SK-N-SH (cell line): ENCODE data around the gene ZNF593OS. TPM values are rescaled to one million over a fixed set of nuclear protein-coding genes. Genes with fewer than 3 reads are reported as not detected.

Experiments
- CTCF ChIA-PET: fragments of 300-600, 350-600 bp; formaldehyde crosslinking; extraction: SDS; loops from one replicate; lab custom pipeline; 2021; lab: Yijun Ruan, JAX
- POLR2A ChIA-PET: fragments of 350-600 bp; sonication (Branson Sonifier 250); formaldehyde crosslinking; extraction: SDS; loops from one replicate; lab custom pipeline; 2020; ENCODE audit warnings: antibody characterized with exemption, inconsistent platforms; lab: Yijun Ruan, JAX
- DNase-seq: peaks from one replicate; pipeline ENCODE4 v3.0.0; 2012
- H2AFZ ChIP-seq: fragments of 200-600 bp; sonication (generic); 2 replicates; pipeline ENCODE4 v1.8.1; 2016; ENCODE audit warnings: antibody characterized with exemption, mild to moderate bottlenecking, low read depth
- H3F3A ChIP-seq: fragments of 200-600 bp; sonication (generic); replicated peaks from 2 replicates; pipeline ENCODE3; 2016; ENCODE audit warnings: antibody characterized with exemption, mild to moderate bottlenecking; ENCODE audit not compliant: insufficient read depth
- H3K27ac ChIP-seq, 2 experiments: fragments of 200-500 bp in 1 of 2; fragments of 200-600 bp in 1 of 2; sonication (Bioruptor generic) in 1 of 2; sonication (generic), shearing (Covaris generic) in 1 of 2; 2 replicates each; pipeline versions ENCODE4 v1.5.1 to v1.6.1; 2014 to 2016; ENCODE audit warnings: low read depth in 2 of 2, inconsistent platforms in 1 of 2, low read length in 1 of 2, mild to moderate bottlenecking in 1 of 2, mixed read lengths in 1 of 2
- H3K27me3 ChIP-seq: fragments of 200-600 bp; sonication (generic), shearing (Covaris generic); 2 replicates; pipeline ENCODE4 v1.6.1; 2016; ENCODE audit warnings: mixed run types; ENCODE audit not compliant: insufficient read depth
- H3K36me3 ChIP-seq, 2 experiments: fragments of 200-500 bp in 1 of 2; fragments of 200-600 bp in 1 of 2; sonication (Bioruptor generic) in 1 of 2; sonication (generic) in 1 of 2; replicated peaks in 1 of 2; 2 replicates each; pipeline versions ENCODE3 to v1.5.1; 2014 to 2016; ENCODE audit warnings: low read length in 1 of 2, mild to moderate bottlenecking in 1 of 2; ENCODE audit not compliant: insufficient read depth in 2 of 2, control insufficient read depth in 1 of 2
- H3K4me1 ChIP-seq, 2 experiments: fragments of 200-500 bp in 1 of 2; fragments of 200-600 bp in 1 of 2; sonication (Bioruptor generic) in 1 of 2; sonication (generic), shearing (Covaris generic) in 1 of 2; 2 replicates each; pipeline versions ENCODE4 v1.5.1 to v1.6.1; 2014 to 2016; ENCODE audit warnings: low read depth in 1 of 2, low read length in 1 of 2, mixed run types in 1 of 2; ENCODE audit not compliant: insufficient read depth in 2 of 2, control insufficient read depth in 1 of 2
- H3K4me2 ChIP-seq: fragments of 200-600 bp; sonication (generic), shearing (Covaris generic); 2 replicates; pipeline ENCODE4 v1.6.1; 2017; ENCODE audit warnings: mixed run types
- H3K4me3 ChIP-seq, 2 experiments: fragments of 200-500 bp in 1 of 2; fragments of 200-600 bp in 1 of 2; sonication (Bioruptor generic) in 1 of 2; sonication (generic), shearing (Covaris generic) in 1 of 2; 2 replicates each; pipeline versions ENCODE4 v1.5.1 to v1.8.1; 2014 to 2016; ENCODE audit warnings: low read depth in 2 of 2, inconsistent platforms in 1 of 2, low read length in 1 of 2, mild to moderate bottlenecking in 1 of 2, mixed read lengths in 1 of 2, moderate library complexity in 1 of 2
- H3K79me2 ChIP-seq: fragments of 200-600 bp; sonication (generic); 2 replicates; pipeline ENCODE4 v1.8.1; 2017; ENCODE audit warnings: mild to moderate bottlenecking; ENCODE audit not compliant: insufficient read depth
- H3K9ac ChIP-seq: fragments of 200-600 bp; sonication (generic); 2 replicates; pipeline ENCODE4 v1.6.1; 2017; ENCODE audit warnings: mixed run types
- H3K9me2 ChIP-seq: fragments of 200-600 bp; sonication (generic); 2 replicates; pipeline ENCODE4 v1.6.1; 2017; ENCODE audit warnings: mixed run types
- H3K9me3 ChIP-seq: fragments of 200-600 bp; sonication (generic); 2 replicates; pipeline ENCODE4 v1.6.1; 2017; ENCODE audit warnings: mixed run types, mild to moderate bottlenecking, moderate library complexity
- H4K20me1 ChIP-seq: fragments of 200-600 bp; sonication (generic); 2 replicates; pipeline ENCODE4 v1.6.1; 2017; ENCODE audit warnings: mild to moderate bottlenecking, mixed run types; ENCODE audit not compliant: insufficient read depth
- ELF1 ChIP-seq: IDR thresholded peaks from 2 replicates; pipeline ENCODE4 v1.4.0; 2012
- EP300 ChIP-seq, 2 experiments: IDR thresholded peaks; 2 replicates each; pipeline versions ENCODE4 v1.4.0 to v1.6.1; 2012; ENCODE audit warnings: borderline replicate concordance in 1 of 2, low read depth in 1 of 2, low read length in 1 of 2
- EZH2phosphoT487 ChIP-seq: fragments of 200-600 bp; sonication (generic); IDR thresholded peaks from 2 replicates; pipeline ENCODE4 v1.6.1; 2017; ENCODE audit warnings: low read depth, mixed run types, mild to moderate bottlenecking, antibody characterized with exemption, moderate library complexity, borderline replicate concordance
- FOXJ3 ChIP-seq: sonication (generic); formaldehyde crosslinking; IDR thresholded peaks from 2 replicates; pipeline ENCODE4 v1.5.1; 2020; ENCODE audit warnings: mild to moderate bottlenecking, missing genetic modification reagents
- GABPA ChIP-seq: IDR thresholded peaks from 2 replicates; pipeline ENCODE4 v1.4.0; 2012; ENCODE audit warnings: low read depth, mild to moderate bottlenecking
- GATA2 ChIP-seq: sonication (generic); formaldehyde crosslinking; IDR thresholded peaks from 2 replicates; pipeline ENCODE4 v1.5.0; 2020; ENCODE audit warnings: mild to moderate bottlenecking, missing genetic modification reagents
- NFIC ChIP-seq: IDR thresholded peaks from 2 replicates; pipeline ENCODE4 v1.4.0; 2012; ENCODE audit warnings: borderline replicate concordance
- POLR2AphosphoS5 ChIP-seq: IDR thresholded peaks from 2 replicates; pipeline ENCODE4 v1.6.1; 2012; ENCODE audit warnings: low read depth, low read length
- RAD21 ChIP-seq: IDR thresholded peaks from 2 replicates; pipeline ENCODE4 v1.6.1; 2012; ENCODE audit warnings: mild to moderate bottlenecking, low read length
- RCOR1 ChIP-seq: fragments of 150-350 bp; IDR thresholded peaks from 2 replicates; pipeline ENCODE4 v1.6.1; 2017; ENCODE audit warnings: antibody characterized with exemption, low read length
- RFX5 ChIP-seq: IDR thresholded peaks from 2 replicates; pipeline ENCODE4 v1.6.1; 2012; ENCODE audit warnings: mild to moderate bottlenecking, improper control_type of control experiment, low read length
- RXRA ChIP-seq: IDR thresholded peaks from 2 replicates; pipeline ENCODE4 v1.4.0; 2012; ENCODE audit warnings: low read depth, mild to moderate bottlenecking, borderline replicate concordance
- SMC3 ChIP-seq: IDR thresholded peaks from 2 replicates; pipeline ENCODE4 v1.6.1; 2012; ENCODE audit warnings: low read depth, low read length, improper control_type of control experiment
- TAF1 ChIP-seq: IDR thresholded peaks from 2 replicates; pipeline ENCODE4 v1.6.1; 2012; ENCODE audit warnings: low read depth, mild to moderate bottlenecking, low read length, moderate library complexity, borderline replicate concordance
- TCF12 ChIP-seq: IDR thresholded peaks from 2 replicates; pipeline ENCODE4 v1.4.0; 2012
- WGBS: methylation state at CpG from one replicate; pipeline ENCODE4 v1.1.6; 2017; ENCODE audit warnings: low lambda C conversion rate; 5-methylcytosine and 5-hydroxymethylcytosine counted together
- polyA plus RNA-seq, 3 experiments: library from polyadenylated mRNA; depleted of rRNA; stranded (reverse); fragments of >200 nt; gene quantifications; 2 replicates each; pipeline ENCODE4 v1.2.3, GENCODE V29; 2012
- TF ChIP-seq, protein P1 (sequence below): IDR thresholded peaks from 2 replicates; pipeline ENCODE4 v1.4.0; 2012; ENCODE audit warnings: low read depth
- TF ChIP-seq, protein P2 (sequence below): fragments of 200-600 bp; sonication (generic); IDR thresholded peaks from 2 replicates; pipeline ENCODE4 v1.6.1; 2017; ENCODE audit warnings: antibody characterized with exemption, mild to moderate bottlenecking, moderate library complexity
- TF ChIP-seq, protein P3 (sequence below): IDR thresholded peaks from 2 replicates; pipeline ENCODE4 v1.4.0; 2012; ENCODE audit warnings: low read depth, borderline replicate concordance

The ZNF593OS gene
- polyA plus RNA-seq, 1 of the 3 experiments (the other 2 are of a cell fraction): not detected

DNA sequence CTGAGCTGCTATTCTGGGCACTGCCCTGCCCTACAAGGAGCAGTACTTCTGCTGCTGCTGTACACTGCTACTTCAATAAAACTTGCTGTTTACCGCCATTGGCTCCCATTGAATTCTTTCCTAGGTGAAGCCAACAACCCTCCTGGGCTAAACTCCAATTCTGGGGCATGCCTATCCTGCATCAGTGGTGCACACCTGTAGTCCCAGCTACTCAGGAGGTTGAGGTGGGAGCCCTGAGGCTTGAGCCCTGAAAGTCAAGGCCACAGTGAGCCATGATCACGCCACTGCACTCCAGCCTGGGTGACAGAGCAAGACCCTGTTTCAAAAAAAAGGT, 38.8 kb downstream of the ZNF593OS start:
- H3K27me3 ChIP-seq: no peaks in the 10 kb centered on the region
- no peaks in the 10 kb centered on the region for H3K9me3 ChIP-seq
- ChIA-PET CTCF (interaction anchor here (0.7 to 1.5 kb wide), 3 partner anchors 12 to 31 kb away, joined by 3 to 6 read pairs (median 3); no protein-coding TSS in a partner anchor), POLR2A (no interaction called here)
- H3K79me2 ChIP-seq: no peaks in the 10 kb centered on the region
- H2AFZ ChIP-seq: no peak overlapping the region
- H3K4me1 ChIP-seq: no peaks in the 10 kb centered on the region
- no peak overlapping the region for H3K27ac ChIP-seq
- no peaks in the 10 kb centered on the region for H3K36me3 ChIP-seq
- 85% methylated on average over 2 of the region's 2 CpGs for WGBS
- H4K20me1 ChIP-seq: no peaks in the 10 kb centered on the region
- H3K9ac ChIP-seq: no peak overlapping the region
- no peak overlapping the region for H3K4me2 ChIP-seq
- no peak overlapping the region for H3K4me3 ChIP-seq
- H3K9me2 ChIP-seq: no peaks in the 10 kb centered on the region
- no peaks in the 10 kb centered on the region for H3F3A ChIP-seq
- TF ChIP-seq RXRA (no peak), RCOR1 (no peak), GABPA (no peak), TAF1 (no peak), EP300 (IDR thresholded peaks at IDR 0.05; ENCODE audit: borderline replicate concordance in 1 of 2, low read depth in 1 of 2, low read length in 1 of 2) (no peak), FOXJ3 (CRISPR knock-in tag) (no peak), EZH2phosphoT487 (no peak), ELF1 (no peak)
- TF ChIP-seq, protein P1, sequence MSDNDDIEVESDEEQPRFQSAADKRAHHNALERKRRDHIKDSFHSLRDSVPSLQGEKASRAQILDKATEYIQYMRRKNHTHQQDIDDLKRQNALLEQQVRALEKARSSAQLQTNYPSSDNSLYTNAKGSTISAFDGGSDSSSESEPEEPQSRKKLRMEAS: no peak
- no peak for DNase-seq

DNA sequence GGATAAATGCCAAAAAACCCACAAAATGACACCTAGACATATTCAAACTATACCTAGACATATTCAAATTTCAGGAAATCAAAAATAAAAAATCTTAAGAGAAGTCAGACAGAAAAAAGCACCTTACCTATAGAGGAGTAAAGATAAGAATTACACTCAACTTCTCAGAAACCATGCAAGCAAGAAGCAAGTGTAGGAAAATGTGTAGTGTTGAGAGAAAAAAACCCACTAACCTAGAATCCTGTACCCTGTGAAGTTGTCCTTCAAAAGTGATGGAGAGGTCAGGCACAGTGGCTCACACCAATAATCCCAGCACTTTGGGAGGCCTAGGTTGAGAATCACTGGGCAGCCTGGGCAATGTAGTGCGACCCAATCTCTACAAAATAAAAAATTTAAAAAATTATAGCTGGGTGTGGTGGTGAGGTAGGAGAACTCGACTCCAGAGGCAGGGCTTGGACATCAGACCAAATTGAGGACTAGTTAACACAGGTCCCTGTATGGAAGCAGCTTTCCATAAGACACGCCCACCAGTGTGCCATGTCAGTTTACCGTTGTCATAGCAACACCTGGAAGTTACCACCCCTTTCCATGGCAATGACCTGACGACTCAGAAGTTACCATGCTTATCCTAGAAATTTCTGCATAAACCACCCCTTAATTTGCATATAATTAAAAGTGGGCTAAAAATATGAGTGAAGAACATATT, 39.4 kb downstream of the ZNF593OS start:
- Histone ChIP-seq H3K36me3 (no peaks in the 10 kb centered on the region), H3K9ac (no peak overlapping the region), H3K9me2 (no peaks in the 10 kb centered on the region), H3K4me3 (no peak overlapping the region), H3K9me3 (no peaks in the 10 kb centered on the region), H3K4me2 (no peak overlapping the region), H3K27me3 (no peaks in the 10 kb centered on the region), H3K4me1 (no peaks in the 10 kb centered on the region), H2AFZ (no peak overlapping the region), H3K27ac (no peak overlapping the region), H4K20me1 (no peaks in the 10 kb centered on the region), H3F3A (no peaks in the 10 kb centered on the region), H3K79me2 (no peaks in the 10 kb centered on the region)
- ChIA-PET CTCF (interaction anchor here (0.7 to 11.3 kb wide), 5 partner anchors 13 to 31 kb away, joined by 3 to 91 read pairs (median 3); no protein-coding TSS in a partner anchor), POLR2A (no interaction called here)
- TF ChIP-seq NFIC: no peak
- TF ChIP-seq SMC3: no peak
- no peak for TF ChIP-seq EZH2phosphoT487
- no peak for DNase-seq
- 52% methylated on average over 5 of the region's 5 CpGs for WGBS

DNA sequence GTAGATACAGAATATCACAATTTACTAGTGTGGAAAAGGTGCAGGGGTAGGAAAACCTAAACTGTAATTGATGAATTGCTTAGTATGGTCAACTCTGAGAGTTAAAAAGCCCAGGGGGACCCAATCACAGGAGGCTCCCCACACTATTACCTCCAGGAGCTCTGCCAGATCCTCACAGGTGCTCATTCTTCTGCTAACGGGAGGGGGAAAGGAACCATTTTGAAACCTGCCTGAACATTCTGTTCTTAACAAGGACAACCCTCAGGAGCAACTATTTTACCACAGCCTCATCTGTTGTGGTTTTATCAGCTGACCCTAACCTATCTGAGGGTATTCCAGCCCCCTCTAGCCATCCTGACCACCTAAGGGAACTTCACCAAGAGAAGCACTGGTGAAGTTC, 40.9 kb downstream of the ZNF593OS start:
- no peak overlapping the region for H3K4me3 ChIP-seq
- H3K9me3 ChIP-seq: no peaks in the 10 kb centered on the region
- no peaks in the 10 kb centered on the region for H3K27me3 ChIP-seq
- no peaks in the 10 kb centered on the region for H3K9me2 ChIP-seq
- ChIA-PET POLR2A (no interaction called here), CTCF (interaction anchor here (0.8 to 11.3 kb wide), 3 partner anchors 8 to 31 kb away, joined by 4 to 91 read pairs (median 5); no protein-coding TSS in a partner anchor)
- no peak overlapping the region for H3K27ac ChIP-seq
- no peaks in the 10 kb centered on the region for H3K36me3 ChIP-seq
- no peak for DNase-seq
- H4K20me1 ChIP-seq: no peaks in the 10 kb centered on the region
- H3K4me2 ChIP-seq: no peak overlapping the region
- H3F3A ChIP-seq: no peaks in the 10 kb centered on the region
- WGBS: 78% methylated on average over 1 of the region's 1 CpG
- 0 out of 4 replicates have a peak, but pooled peaks cover 0 to 4% of the 10 kb centered on the region in 2 experiments for H3K4me1 ChIP-seq
- H3K9ac ChIP-seq: no peak overlapping the region
- no peaks in the 10 kb centered on the region for H3K79me2 ChIP-seq
- no peak overlapping the region for H2AFZ ChIP-seq
- TF ChIP-seq RAD21 (no peak), SMC3 (no peak), ELF1 (no peak), TAF1 (no peak), TCF12 (no peak), POLR2AphosphoS5 (no peak), RCOR1 (no peak), RFX5 (no peak), FOXJ3 (CRISPR knock-in tag) (no peak), GATA2 (CRISPR knock-in tag) (no peak), GABPA (no peak)
- TF ChIP-seq, protein P2, sequence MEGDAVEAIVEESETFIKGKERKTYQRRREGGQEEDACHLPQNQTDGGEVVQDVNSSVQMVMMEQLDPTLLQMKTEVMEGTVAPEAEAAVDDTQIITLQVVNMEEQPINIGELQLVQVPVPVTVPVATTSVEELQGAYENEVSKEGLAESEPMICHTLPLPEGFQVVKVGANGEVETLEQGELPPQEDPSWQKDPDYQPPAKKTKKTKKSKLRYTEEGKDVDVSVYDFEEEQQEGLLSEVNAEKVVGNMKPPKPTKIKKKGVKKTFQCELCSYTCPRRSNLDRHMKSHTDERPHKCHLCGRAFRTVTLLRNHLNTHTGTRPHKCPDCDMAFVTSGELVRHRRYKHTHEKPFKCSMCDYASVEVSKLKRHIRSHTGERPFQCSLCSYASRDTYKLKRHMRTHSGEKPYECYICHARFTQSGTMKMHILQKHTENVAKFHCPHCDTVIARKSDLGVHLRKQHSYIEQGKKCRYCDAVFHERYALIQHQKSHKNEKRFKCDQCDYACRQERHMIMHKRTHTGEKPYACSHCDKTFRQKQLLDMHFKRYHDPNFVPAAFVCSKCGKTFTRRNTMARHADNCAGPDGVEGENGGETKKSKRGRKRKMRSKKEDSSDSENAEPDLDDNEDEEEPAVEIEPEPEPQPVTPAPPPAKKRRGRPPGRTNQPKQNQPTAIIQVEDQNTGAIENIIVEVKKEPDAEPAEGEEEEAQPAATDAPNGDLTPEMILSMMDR: no peak
- TF ChIP-seq, protein P3, sequence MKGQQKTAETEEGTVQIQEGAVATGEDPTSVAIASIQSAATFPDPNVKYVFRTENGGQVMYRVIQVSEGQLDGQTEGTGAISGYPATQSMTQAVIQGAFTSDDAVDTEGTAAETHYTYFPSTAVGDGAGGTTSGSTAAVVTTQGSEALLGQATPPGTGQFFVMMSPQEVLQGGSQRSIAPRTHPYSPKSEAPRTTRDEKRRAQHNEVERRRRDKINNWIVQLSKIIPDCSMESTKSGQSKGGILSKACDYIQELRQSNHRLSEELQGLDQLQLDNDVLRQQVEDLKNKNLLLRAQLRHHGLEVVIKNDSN: no peak
